Activated naive CD8-positive, alpha-beta T cell treated with anti-CD3 and anti-CD28 coated beads, Interleukin-2, amount 10 ng/mL, durations not matched to agents 7 days and 5 days (primary cell): ENCODE data around the gene ETFRF1. TPM values are rescaled to one million over a fixed set of nuclear protein-coding genes. Genes with fewer than 3 reads are reported as not detected.

Source experiments
- total RNA-seq, 2 experiments: library from RNA; stranded (reverse); gene quantifications; one replicate each; pipeline ENCODE4 v1.2.3, GENCODE V29; 2021

The ETFRF1 gene
- total RNA-seq, 2 experiments from 2014 or later: 16.2 to 17.9 TPM

Other genes starting within 250 kb of the ETFRF1 start
- 10 to 100 TPM; 11.6 to 15.8 TPM for gene BCAT1, start 246.1 kb upstream of the ETFRF1 start, total RNA-seq
- under 1 TPM in 1 of 2 experiments, not detected in 1; 0.14 TPM for gene DNAI7, start 77 bp upstream of the ETFRF1 start, total RNA-seq
- gene KRAS, start 55.7 kb downstream of the ETFRF1 start, total RNA-seq: 10 to 100 TPM; 33.7 to 36.1 TPM